SHP77 treated with DMSO at 0.1 percent for 48 hours (cell line): ENCODE data around the gene ST3GAL3.

Experiments used
- DNase-seq: peaks from one replicate; lab custom pipeline; 2025; lab: John Stamatoyannopoulos, UW

The ST3GAL3 gene

DNA sequence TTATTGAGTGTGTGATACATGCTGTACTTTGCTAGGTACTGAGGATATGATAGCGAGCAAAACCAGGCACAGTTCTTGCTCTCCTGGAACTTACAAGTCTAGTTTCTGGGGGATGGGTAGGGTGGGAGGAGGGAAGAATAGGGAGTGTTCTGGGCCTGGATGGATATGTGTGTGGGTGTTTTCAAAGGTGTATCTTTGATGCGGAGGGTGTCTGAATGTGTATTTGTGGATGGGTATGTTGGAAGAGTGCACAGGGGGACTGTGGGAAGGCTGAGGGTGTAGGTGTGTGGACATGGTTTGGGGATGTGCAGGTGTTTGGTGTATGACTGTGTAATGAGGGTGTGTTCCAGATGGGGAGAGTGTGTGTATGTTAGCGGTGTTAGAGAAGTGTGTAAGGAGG is 258.0 kb downstream of the ST3GAL3 start:
- DNase-seq = no peak

DNA sequence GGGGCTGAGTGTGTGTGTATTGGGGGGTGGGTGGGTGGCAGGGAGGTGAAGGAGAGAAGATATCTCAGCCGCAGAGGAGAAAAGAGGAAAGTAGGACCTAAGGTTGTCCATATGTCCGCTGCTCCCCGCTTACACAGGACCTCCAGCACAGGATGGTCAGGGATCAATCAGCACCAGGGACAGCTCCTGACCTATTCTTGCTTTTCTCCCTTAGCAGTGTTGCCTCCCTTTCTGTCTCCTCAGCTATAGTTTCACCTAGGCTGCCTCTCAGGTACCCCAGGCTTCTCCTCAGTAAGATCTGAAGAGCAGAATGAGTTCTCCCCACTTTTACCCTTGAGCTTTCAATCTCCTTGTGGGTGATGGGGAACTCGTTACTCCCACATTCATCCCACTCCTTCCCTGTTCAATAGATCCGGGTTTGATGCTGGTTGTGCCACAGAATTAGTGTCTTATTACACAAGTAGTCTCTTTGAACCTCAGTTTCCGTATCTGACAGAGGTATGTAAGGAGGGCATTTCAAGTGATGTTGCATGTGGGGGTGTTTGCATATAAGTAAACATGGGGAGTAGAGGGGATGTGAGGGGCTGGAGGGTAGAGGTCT is 261.1 kb downstream of the ST3GAL3 start:
- DNase-seq = no peak

DNA sequence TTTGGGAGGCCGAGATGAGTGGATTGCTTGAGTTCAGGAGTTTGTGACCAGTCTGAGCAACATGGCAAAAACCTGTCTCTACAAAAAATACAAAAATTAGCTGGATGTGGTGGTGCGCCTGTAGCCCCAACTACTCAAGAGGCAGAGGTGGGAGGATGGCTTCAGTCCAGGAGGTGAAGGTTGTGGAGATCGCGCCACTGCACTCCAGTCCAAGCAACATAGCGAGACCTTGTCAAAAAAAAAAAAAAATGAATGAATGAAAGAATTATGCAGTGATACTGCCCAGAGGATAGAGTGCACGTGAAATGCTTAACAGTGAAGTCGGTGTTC is 262.0 kb downstream of the ST3GAL3 start:
- DNase-seq = no peak

DNA sequence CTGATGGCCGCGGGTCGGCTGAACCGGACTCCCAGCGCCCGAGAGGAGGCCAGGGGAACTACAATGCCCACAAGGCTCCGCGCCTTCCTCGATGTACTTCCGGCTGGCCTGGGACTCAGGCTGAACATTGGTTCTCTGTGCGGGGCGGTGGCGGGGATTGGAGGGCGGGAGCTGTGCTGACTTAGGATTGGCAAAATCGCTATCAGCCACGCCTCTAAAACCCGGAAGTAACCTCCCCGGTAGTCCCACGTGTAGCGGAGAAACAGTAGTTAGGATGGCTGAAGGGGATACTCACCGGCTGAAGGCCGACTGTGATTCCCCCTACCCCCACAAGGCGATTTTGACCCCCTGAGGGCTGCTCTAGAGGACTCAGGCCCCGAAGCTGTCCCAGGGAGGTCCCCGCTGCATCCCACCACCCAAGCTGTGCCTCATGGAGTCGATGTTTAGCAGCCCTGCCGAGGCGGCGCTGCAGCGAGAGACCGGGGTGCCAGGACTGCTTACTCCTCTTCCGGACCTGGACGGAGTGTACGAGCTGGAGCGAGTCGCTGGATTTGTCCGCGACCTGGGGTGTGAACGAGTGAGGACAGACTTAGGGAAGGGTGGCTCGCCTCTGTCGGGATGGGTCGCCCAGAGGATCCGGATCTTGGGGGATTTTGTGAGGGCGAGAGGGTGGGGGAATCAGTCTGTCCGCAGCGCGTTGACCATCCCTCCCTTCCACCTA is 262.6 kb downstream of the ST3GAL3 start, which contains the start of gene DPH2:
TSS of gene DPH2 (plus strand) at position 265 of the 721 bp plus-strand sequence. CDS start at position 431, 166 bp downstream.
- DNase-seq = peak; percentile 89

DNA sequence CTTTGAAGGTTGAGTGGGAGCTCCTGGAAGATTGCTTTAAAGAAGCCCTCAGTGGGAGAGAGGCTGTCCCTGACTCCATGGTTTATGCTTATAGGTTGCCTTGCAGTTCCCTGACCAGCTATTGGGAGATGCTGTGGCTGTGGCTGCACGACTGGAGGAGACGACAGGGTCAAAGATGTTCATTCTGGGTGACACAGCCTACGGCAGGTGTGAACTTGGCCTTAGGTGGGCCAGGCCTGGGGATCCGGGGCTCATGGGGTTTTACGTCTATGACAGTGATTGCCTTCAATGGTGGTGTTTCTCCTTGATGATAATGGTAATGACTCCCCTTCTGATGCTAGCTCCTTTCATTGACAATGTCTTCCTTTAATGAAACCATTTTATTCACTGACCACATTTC is 263.2 kb downstream of the ST3GAL3 start:
- no peak for DNase-seq

DNA sequence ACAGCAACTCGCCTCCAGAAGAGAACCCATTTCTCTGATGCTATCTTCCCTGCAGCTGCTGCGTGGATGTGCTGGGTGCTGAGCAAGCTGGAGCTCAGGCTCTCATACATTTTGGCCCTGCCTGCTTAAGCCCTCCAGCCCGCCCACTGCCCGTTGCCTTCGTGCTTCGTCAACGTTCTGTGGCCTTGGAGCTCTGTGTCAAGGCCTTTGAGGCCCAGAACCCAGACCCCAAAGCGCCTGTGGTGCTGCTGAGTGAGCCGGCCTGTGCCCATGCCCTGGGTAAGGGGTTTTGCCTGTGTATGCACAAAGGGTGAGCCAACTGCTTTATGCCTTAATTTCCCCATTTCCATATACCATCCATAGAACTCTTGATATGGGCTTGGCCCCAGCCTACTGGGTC is 263.6 kb downstream of the ST3GAL3 start:
- no peak for DNase-seq

DNA sequence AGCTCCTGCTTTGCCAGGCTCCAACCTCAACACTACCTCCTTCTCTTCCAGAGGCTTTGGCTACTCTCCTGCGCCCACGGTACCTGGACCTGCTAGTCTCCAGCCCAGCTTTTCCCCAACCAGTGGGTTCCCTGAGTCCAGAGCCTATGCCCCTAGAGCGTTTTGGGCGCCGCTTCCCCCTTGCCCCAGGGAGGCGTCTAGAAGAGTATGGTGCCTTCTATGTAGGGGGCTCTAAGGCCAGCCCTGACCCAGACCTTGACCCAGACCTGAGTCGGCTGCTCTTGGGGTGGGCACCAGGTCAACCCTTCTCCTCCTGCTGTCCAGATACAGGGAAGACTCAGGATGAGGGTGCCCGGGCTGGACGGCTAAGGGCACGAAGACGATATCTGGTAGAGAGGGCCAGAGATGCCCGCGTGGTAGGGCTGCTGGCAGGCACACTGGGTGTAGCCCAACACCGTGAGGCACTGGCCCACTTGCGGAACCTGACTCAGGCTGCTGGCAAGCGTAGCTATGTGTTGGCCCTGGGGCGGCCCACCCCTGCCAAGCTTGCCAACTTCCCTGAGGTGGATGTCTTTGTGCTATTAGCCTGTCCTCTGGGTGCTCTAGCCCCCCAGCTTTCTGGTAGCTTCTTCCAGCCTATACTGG is 264.1 kb downstream of the ST3GAL3 start:
- no peak for DNase-seq

DNA sequence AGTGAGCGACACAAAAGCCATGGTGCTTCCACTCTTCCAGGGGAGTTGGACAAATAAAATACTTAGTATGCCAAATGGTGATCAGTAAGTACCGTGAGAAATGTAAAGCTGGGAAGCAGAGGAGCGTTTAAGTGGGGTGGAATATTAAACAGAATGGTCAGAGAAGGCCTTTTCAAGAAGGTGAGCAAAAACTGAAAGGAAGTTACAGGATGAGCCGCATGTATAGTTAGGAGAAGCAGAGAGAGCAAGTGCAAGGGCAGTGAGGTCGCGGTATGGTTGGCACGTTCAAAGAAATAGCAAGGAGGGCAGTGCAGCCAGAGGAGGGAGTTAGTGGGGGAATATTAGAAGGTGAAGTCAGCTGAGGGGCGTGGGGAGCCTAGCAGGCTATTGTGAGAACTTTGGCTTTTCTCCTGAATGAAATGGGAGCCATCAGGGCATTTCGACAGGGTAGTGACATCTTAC is 266.7 kb downstream of the ST3GAL3 start:
- DNase-seq = peak; percentile 52

DNA sequence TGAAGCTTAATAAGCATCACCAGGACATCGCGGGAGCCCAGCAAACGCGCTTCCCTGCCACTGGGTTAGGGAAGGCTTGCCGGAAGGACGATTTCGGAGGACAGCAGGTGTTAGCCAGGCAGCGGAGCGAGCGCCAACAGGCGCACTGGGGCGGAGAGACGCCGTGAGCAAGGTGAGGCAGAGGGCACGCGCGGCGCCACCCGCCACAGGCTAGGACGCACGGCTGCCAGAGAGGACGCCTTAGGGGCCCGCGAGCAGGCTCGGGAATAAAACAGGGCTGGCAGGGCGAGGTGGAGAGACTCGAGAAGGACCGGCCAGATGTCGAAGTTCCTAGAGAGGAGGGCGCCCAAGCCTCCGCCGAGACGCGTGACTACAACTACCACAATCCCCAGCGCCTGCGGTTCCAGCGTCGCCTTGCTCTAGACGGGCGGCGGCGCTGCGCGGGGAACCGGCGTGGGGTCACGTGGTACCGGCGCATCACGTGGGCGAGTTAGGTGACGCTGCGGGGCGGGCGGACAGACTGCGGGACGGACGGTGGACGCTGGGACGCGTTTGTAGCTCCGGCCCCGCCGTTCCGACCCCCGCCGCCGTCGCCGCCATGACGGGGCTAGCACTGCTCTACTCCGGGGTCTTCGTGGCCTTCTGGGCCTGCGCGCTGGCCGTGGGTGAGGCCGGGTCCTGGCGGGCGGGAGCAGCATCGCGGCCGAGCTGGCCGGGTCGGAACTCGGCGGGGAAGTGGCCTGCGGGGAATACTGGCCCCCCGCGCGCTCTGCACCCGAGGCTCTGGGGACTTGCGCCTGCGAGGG is 267.3 kb downstream of the ST3GAL3 start, which contains the start of gene ATP6V0B:
TSS of gene ATP6V0B (plus strand) at position 518 of the 806 bp plus-strand sequence. CDS start at position 599, 81 bp downstream.
- peak; percentile 87 for DNase-seq

DNA sequence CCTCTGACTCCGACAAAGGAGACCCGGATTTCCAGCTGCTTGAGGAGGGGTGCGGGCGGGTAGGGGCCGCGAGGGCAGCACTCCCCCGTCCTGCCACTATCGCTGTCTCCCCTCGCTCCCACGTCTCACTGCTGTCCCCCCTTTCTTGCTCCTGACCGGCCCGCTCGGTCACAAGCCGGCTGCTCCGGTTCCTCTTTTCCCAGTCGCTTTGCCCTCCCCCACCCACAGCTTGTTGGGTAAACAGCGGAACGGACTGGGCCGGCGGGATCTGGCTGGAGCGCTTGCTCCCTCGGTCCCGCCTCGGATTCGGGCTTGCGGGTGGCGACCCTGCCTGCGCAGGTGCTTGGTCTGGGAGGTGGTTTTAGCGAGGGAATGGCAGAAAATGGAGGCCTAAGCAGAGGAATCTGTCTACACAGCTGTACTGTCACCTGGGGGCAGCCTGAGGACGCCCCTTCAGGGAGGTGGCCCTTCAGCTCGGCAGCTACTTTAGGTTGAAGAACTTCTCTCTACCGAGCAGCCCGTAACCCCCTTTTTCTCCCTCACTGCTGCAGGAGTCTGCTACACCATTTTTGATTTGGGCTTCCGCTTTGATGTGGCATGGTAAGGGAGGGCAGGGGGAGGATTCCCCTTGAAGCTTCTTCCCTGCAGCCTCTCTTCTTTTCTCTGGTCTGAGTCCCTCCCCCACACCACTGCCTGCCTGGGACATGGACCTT is 268.1 kb downstream of the ST3GAL3 start:
- no peak for DNase-seq

DNA sequence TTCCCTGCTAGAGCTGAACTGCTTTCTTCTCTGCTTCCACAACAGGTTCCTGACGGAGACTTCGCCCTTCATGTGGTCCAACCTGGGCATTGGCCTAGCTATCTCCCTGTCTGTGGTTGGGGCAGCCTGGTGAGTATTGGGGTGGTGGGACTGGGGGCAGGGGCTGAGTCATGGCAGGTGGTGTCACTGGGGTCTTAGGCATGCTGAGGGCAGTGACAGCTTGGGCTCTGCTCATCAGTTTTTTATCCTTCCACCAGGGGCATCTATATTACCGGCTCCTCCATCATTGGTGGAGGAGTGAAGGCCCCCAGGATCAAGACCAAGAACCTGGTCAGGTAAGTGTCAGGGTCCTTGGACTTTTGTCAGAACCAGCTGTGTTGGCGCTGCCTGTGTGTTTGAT is 268.7 kb downstream of the ST3GAL3 start:
- DNase-seq = no peak

DNA sequence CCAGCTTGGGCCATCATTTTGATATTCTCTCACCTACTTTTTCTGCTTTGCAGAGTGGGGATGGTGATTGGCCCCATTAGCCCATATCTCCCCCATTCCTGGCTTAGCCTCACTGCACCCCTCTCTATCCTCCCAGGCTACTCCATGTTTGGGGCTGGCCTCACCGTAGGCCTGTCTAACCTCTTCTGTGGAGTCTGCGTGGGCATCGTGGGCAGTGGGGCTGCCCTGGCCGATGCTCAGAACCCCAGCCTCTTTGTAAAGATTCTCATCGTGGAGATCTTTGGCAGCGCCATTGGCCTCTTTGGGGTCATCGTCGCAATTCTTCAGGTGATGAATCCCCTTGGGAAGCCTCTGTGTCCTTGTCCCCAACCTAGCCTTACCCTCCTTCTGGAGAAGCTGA is 269.6 kb downstream of the ST3GAL3 start:
- no peak for DNase-seq

DNA sequence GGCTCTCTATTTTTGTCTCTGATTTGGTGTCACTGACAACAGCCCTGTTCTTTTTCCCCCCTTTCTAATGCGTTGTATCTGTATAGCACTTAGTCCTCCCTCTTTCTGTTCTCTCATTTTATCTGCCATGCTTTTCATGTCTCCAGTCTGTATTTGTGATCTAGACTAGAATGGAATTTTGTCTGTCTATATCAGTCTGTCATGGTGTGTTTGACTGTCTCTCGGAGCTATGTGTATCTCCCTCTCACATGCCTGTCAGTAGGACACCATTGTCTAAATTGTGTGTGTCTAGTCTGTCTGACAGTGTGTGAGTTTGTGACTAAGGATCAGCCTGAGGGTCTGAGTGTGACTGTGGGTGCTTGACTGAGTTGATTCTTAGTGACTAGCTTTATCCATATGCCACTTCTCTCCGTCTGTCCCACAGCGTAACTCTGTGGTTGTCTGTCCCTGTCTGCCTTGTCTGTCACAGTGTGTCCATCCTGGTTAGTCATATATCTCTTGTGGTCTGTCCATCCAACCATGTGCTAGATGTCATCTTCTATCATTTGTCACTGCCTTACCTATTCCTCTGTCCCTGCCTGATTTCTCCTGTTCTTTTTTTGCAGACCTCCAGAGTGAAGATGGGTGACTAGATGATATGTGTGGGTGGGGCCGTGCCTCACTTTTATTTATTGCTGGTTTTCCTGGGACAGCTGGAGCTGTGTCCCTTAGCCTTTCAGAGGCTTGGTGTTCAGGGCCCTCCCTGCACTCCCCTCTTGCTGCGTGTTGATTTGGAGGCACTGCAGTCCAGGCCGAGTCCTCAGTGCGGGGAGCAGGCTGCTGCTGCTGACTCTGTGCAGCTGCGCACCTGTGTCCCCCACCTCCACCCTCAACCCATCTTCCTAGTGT is 270.3 kb downstream of the ST3GAL3 start:
- no peak for DNase-seq

DNA sequence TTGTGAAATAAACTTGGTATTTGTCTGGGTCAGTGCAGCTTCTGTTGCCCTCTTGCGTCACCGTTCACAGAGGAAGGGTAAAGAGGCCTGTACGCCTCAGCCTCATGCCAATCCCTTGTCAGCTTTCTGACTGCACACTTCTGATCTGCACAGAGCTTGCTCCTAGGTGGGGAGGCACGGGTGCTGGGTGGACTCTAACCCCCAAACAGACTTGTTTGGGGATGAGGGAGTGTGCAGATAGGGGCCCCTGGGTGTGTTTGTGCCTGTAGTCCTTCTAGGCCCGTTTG is 270.9 kb downstream of the ST3GAL3 start:
- no peak for DNase-seq

DNA sequence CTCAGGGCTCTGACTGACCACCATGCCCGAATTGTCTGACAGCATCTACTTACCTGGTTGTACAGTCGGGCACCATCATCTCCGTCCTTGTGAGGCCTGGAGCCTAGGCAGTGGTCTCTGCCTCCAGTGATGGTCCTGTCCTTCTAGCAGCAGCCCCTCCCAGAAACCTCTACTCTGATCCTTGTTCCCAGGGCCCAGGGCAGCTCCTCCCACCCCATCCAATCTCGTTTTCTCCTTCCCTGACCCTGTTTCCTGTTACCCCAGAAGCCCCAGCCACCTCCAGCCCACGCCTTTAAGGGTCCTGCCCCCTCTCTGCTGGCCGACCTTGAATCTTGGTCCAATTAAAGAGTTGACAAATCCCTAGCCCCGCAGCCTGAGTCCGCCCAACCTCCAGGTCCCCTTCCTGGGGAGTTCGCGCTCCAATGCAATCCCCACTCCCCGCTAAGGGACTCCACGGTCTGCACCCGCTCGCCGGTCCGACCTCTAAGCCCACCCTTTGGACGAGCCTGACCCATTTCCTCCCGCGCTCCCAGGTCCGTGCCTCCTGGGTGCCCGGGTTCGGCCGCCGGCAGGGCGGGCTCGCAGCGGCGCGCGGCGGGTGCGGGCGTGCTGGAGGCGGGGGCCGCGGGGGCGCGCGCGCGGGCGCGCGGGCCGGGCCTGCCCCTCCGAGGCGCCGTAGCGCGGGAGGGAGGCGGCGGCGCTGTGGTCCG is 271.4 kb downstream of the ST3GAL3 start, which contains the start of gene B4GALT2:
TSS of gene B4GALT2 (plus strand) at position 660 of the 710 bp plus-strand sequence. CDS start 1,951 bp downstream, outside the sequence.
- no peak for DNase-seq

DNA sequence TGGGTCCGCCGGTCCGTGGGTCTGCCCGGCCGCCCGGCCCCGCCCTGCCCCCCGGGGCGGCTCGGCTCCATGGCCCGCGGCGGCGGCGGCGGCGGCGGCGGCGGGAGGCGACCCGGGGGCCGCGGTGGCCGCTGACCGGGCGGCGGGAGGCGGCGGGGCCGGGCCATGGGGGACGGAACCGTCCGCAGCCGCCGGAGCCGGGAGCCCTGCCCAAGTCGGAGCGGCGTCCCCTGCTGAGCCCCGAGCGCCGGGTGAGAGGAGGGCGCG is 271.9 kb downstream of the ST3GAL3 start:
- no peak for DNase-seq

DNA sequence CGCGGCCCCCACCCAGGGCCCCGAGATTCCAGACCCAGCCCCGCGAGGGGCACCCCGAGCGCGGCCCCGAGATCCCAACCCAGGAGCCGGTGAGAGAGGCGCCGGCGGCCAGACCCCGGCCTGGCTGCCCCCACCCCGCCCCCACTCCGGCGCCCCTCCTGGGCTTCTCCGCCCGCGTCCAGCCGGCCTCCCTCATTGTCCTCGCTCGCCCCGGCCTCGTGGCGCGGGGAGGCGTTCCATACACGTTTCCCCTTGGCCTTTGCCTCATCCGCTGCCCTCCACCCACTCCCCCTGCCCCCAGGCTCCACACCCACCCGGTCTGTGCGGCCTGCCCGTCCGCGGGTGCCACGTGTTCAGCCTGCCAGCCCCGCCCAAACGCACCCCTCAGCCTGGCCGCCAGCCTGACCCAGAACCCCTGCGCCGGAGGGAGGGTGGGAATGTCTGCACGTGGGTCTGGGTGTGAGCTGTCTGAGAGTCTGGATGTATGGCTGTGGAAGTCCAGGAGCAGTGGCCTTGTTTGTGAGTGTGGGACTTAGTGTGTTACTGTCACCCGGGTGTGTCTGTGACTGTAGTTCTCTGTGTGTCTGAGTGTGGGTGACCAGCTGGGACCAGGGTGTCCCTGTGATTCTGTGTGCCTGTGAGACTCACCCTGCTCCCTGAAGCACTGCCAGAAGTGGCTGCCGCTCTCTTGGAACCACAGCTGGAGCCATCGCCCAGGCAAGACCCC is 272.4 kb downstream of the ST3GAL3 start:
- no peak for DNase-seq

DNA sequence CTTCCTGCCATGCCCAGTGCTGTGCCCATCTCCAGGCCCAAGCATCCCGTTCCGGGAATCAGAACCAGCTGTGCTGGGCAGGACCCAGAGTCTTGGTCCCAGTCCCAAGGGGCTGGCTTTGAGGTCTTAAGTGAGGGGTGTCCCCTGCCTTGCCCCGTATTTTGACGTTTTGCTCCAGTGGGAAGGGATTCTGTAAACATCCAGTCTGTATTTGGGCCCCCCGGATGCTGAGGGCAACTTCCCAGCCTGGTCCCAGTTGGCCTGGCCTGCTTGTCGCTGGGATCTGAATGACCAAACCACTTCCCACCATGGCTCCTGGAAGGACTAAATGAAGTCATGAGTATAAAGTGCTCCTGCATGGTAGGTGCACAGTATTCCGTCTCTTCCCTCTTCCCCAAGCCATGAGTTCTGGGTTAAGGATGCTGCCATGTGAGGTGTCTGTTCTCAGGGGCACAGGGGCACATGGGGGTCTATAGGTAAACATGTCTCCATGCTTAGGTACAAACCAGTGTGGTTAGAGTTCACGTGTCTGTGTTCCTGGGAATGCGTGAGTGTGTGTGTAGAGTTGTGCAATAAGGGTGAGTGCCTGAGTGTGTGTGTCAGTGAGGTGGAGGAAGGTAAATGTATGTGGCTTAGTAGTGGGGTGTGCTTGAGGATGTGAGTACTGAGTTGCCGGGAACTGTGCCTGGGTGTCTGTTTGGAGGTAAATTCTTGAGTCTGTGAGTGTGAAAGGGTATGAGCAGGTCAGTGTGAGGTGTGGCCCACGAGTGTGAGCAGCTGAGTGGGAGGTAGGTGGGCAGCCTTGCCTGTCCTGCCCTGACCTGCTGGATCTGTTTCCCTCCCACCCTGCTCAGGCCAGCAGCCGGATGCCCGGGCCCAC is 273.2 kb downstream of the ST3GAL3 start:
- DNase-seq = no peak
